Lower lobe of right lung (tissue), 2 donors: ENCODE measurements around the gene STXBP5L. TPM values are rescaled to one million over a fixed set of nuclear protein-coding genes. Genes with fewer than 3 reads are reported as not detected.

Source experiments
- ATAC-seq, 2 donors: fragments of 200-7000 bp; cut with Tn5 transposase; one replicate each; pipeline ENCODE4 v1.9.1; 2020 to 2022; ENCODE audit warnings: mild to moderate bottlenecking in 2 of 2, moderate library complexity in 2 of 2
- DNase-seq: peaks from one replicate; pipeline ENCODE4 v3.0.0-alpha.2; 2020
- H3K27ac ChIP-seq: fragments of 200-600 bp; one replicate; pipeline ENCODE4 v1.8.0; 2022
- H3K27me3 ChIP-seq: fragments of 200-600 bp; one replicate; pipeline ENCODE4 v1.8.0; 2022; ENCODE audit warnings: low read depth
- H3K36me3 ChIP-seq: fragments of 200-600 bp; one replicate; pipeline ENCODE4 v1.8.0; 2022; ENCODE audit warnings: mild to moderate bottlenecking
- H3K4me1 ChIP-seq: fragments of 200-600 bp; one replicate; pipeline ENCODE4 v1.8.0; 2022
- H3K4me3 ChIP-seq: fragments of 200-600 bp; one replicate; pipeline ENCODE4 v1.8.0; 2022; ENCODE audit warnings: mild to moderate bottlenecking
- H3K9me3 ChIP-seq: fragments of 200-600 bp; one replicate; pipeline ENCODE4 v1.8.0; 2022
- intact Hi-C: fragments of 100-400 bp; cut with DNase I; formaldehyde crosslinking; loops from one replicate; pipeline ENCODE4 v1.11.0; 2022
- total RNA-seq: library from RNA; stranded (reverse); fragmentation: NEBNext Ultra II Directional; extraction: Animal tissue kit (Norgen Biotek cat#: 25700); gene quantifications from one replicate; pipeline ENCODE4 v1.2.1, GENCODE V29; 2021
- TF ChIP-seq, protein P1 (sequence below): fragments of 200-600 bp; IDR thresholded peaks from one replicate; pipeline ENCODE4 v1.8.0; 2022; ENCODE audit warnings: antibody characterized with exemption, mild to moderate bottlenecking
- donor health status: DM: no; HTN: yes; CAD: no; lungs with severe emphysema.

STXBP5L gene
- total RNA-seq, 1 donor from 2014 or later = not detected

DNA sequence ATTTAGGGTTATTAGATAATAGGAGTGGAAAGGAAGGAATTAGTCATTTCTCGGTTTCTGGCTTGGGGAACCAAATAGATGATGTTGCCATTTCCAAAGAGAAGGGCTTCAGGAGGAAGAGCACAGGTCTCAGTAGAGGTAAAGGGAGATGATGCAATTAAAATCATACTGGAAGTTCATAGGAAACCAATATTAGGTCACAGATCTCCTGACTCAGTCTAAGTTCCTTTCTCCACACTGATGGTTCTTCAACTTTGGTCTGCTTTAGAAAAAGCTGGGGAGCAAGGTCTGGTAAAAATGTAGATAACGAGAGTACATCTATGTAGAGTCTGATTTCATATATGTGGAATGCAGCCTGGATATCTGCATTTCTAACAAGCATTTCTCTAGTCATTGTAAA is 506.9 kb downstream of the STXBP5L start:
- Histone ChIP-seq H3K27ac (no peak overlapping the region), H3K4me3 (no peak overlapping the region), H3K9me3 (no peaks in the 10 kb centered on the region), H3K4me1 (no peaks in the 10 kb centered on the region), H3K27me3 (no peaks in the 10 kb centered on the region), H3K36me3 (no peaks in the 10 kb centered on the region)
- DNase-seq (no peak), ATAC-seq (no peak)
- intact Hi-C loops = no loop called here
- TF ChIP-seq, protein P1, sequence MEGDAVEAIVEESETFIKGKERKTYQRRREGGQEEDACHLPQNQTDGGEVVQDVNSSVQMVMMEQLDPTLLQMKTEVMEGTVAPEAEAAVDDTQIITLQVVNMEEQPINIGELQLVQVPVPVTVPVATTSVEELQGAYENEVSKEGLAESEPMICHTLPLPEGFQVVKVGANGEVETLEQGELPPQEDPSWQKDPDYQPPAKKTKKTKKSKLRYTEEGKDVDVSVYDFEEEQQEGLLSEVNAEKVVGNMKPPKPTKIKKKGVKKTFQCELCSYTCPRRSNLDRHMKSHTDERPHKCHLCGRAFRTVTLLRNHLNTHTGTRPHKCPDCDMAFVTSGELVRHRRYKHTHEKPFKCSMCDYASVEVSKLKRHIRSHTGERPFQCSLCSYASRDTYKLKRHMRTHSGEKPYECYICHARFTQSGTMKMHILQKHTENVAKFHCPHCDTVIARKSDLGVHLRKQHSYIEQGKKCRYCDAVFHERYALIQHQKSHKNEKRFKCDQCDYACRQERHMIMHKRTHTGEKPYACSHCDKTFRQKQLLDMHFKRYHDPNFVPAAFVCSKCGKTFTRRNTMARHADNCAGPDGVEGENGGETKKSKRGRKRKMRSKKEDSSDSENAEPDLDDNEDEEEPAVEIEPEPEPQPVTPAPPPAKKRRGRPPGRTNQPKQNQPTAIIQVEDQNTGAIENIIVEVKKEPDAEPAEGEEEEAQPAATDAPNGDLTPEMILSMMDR = no peak

DNA sequence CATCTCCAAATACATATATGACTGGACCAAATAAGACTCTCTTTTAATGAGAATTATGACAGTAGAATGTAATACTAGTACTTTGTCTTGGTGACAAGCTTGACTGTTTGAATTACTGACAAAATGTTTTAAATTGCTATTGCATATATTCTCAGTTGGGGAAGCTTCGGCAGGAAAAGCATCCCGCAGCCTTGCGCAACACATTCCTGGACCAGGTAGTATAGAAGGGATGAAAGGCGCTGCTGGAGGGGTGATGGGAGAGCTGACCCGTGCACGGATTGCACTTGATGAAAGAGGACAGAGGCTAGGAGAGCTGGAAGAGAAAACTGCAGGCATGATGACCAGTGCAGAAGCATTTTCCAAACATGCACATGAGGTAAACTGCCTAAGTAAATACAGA is 510.2 kb downstream of the STXBP5L start:
- Histone ChIP-seq H3K9me3 (no peaks in the 10 kb centered on the region), H3K4me1 (no peaks in the 10 kb centered on the region), H3K4me3 (no peak overlapping the region), H3K27me3 (no peaks in the 10 kb centered on the region), H3K27ac (no peak overlapping the region), H3K36me3 (no peaks in the 10 kb centered on the region)
- TF ChIP-seq, protein P1 = no peak
- no peak for ATAC-seq
- DNase-seq = no peak
- intact Hi-C loops = no loop called here

DNA sequence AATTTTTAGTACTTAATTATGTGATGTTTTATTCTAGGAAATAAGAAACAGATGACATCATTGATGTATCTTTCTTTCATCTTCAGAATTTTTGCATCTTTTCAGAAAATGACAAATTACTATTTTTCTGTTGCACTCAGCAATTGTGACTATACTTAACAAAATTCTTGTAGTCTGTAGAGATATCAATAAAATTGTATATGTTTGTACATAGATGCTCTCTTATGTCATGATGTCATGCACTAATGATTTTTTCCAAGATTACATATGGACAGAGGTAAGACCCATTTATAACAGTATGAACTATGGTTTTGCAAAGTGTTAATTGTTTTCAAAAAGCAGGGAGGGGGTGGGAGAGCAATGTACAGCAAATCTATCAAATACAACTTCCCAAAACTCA is 516.5 kb downstream of the STXBP5L start:
- Histone ChIP-seq H3K4me3 (no peak overlapping the region), H3K27ac (no peak overlapping the region), H3K36me3 (no peaks in the 10 kb centered on the region), H3K4me1 (no peaks in the 10 kb centered on the region), H3K27me3 (no peaks in the 10 kb centered on the region), H3K9me3 (no peaks in the 10 kb centered on the region)
- intact Hi-C loops = no loop called here
- DNase-seq (no peak), ATAC-seq (no peak)
- TF ChIP-seq, protein P1 = no peak

DNA sequence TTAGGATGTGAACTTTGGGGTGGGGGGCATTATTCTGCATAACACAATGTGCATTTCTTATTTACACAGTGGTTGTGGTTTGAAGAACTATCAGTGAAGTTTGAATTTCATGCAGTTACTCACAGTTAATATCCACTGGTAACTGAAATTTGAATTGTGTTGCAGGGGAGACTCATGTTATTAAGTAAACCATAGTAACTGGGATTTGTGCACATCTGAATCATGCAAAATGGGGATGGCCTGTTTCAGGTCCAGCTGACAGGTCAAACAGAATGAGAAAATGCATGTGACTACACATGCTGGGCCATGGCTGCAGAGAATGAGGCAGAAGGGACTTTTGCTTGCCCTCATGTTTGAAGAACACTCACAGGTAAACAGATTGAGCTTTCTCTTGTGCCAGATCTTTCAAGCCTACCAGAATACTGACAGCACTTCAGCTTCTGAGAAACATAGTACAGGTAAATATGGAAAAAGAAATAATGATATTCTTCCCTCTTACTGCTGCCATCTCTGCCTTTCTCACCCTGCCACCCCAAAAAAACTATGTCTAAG is 522.7 kb downstream of the STXBP5L start:
- intact Hi-C loops = no loop called here
- H3K27me3 ChIP-seq = no peaks in the 10 kb centered on the region
- ATAC-seq = no peak
- H3K36me3 ChIP-seq = no peaks in the 10 kb centered on the region
- TF ChIP-seq, protein P1 = no peak
- H3K9me3 ChIP-seq = no peaks in the 10 kb centered on the region
- H3K4me3 ChIP-seq = no peak overlapping the region
- DNase-seq = no peak
- no peaks in the 10 kb centered on the region for H3K4me1 ChIP-seq
- no peak overlapping the region for H3K27ac ChIP-seq

DNA sequence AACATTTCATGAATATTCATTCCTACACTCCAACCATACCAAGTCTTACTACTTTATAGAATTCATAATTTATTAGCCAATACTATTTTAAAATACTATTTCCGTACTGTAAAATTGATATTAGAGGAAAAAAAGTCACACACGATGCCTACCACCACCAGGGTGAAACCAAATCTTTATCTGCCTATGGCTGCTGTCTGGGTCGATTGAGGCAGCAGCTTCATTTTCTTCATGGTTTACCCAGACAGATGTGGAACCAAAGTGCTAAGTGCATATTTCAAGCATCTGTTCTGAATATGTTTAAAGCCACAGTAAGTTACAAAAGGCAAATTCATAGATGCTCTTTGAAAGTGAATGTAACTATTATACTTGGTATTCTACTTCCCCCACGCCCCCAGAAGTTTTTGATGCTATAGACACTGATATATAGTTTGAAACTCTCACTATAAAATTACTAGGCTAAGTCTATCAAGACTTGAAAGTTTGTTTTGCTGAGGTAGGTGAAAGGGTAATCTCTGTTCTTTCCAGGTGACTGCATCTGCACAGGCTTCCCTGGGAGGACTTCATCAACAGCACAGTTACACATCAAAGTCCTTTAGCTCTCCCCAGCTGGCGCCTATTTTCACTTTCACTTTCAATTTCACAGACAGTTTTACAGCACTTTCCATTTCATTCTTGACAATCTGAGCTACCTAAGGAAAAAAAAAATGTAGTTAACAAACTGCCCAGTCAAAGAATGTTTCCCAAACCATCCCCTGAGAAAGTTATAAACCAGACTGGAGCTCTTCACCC is 523.9 kb downstream of the STXBP5L start:
- Histone ChIP-seq H3K27me3 (no peaks in the 10 kb centered on the region), H3K4me3 (peak overlapping the region; percentile 33), H3K27ac (no peak overlapping the region), H3K9me3 (no peaks in the 10 kb centered on the region), H3K4me1 (no peaks in the 10 kb centered on the region), H3K36me3 (no peaks in the 10 kb centered on the region)
- ATAC-seq (peak; percentile 69 to 92), DNase-seq (no peak)
- TF ChIP-seq, protein P1 = no peak
- intact Hi-C loops = no loop called here
